HCEC 1CT (cell line): ENCODE measurements around the gene IKZF5.

Experiments
- DNase-seq: peaks from one replicate; pipeline ENCODE4 v3.0.0-alpha.2; 2017

The IKZF5 gene

DNA sequence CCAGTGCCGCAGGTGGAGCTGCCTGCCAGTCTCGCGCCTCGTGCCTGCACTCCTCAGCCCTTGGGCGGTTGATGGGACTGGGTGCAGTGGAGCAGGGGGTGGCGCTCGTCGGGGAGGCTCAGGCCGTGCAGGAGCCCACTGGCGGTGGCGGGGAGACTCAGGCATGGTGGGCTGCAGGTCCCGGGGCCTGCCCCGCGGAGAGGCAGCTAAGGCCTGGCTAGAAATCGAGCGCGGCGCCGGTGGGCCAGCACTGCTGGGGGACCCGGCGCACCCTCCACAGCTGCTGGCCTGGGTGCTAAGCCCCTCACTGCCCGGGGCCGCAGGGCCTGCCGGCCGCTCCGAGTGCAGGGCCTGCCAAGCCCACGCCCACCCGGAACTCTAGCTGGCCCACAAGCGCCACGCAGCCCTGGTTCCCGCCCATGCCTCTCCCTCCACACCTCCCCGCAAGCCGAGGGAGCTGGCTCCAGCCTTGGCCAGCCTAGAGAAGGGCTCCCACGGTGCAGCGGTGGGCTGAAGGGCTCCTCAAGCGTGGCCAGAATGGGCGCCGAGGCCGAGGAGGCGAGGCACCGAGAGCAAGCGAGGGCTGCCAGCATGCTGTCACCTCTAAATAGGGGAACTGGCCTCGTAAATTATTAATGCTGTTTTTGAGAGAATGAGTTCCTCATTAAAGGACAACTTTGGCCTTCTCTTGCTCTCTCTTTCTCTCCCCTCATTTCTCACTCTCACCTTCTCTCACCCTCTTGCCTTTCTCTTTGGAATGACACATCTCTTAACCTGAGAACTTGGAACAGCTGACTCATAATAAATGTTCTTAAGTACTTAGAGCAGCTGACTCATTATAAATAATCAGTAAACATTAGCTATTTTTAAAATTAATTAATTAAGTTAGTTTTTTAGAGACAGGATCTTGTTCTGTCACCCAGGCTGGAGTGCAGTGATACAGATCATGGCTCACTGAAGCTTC lies 5.1 kb upstream of the IKZF5 start:
- no peak for DNase-seq

DNA sequence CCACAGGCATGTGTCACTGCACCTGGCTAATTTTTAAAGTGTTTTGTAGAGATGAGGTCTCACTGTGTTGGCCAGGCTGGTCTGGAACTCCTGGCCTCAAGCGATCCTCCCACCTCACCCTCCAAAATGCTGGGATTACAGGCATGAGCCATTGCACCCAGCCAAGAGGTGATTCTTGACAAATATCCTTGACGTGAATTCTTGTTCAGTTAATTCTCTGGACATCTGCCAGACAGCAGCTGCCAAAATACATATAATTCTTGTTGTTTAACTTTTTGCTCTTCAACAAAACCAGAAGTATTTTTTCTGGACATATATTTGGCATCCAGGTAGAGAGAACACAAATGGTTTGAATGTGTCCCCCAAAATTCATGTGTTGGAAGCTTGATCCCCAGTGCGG lies 3.4 kb upstream of the IKZF5 start:
- no peak for DNase-seq

DNA sequence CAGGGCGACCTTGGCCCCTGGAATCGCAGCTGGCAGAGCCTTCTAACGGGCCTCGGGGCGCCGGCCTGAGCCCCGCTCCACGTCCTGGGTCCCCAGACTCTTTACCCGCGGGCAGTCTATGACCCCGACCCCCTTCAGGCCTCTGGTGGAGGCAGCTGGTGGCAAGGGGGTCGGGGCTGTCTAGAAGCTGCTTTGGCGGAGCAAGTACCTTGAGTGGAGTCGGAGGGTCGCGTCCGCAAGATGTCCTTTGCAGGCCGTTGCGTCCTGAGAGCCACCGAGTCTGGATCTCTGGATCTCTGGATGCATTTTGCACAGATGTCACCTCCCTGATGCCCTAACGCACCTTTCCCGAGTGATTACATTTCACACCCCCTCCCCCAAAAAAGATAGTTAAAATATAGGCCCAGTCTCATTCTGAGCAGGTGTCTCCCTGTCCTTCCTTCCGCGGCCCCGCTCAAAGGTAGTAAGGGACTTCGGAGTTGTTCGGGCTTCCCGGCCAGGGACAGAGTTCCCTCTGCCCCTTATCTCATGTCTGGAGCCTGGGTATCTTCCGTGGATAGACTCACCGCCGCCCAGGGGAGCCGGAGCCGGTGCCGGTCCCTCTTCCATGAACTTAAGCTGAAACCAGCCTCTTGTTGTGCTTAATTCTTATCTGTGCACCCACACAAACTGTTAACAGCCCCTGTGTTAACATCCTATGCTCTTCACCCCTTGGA lies 668 bp upstream of the IKZF5 start:
- no peak for DNase-seq

GRCh38 chr10:123007558-123008354 lies 839 bp downstream of the IKZF5 start:
- DNase-seq: peak; percentile 54

GRCh38 chr10:123004298-123004697 lies 4.3 kb downstream of the IKZF5 start:
- DNase-seq: no peak

DNA sequence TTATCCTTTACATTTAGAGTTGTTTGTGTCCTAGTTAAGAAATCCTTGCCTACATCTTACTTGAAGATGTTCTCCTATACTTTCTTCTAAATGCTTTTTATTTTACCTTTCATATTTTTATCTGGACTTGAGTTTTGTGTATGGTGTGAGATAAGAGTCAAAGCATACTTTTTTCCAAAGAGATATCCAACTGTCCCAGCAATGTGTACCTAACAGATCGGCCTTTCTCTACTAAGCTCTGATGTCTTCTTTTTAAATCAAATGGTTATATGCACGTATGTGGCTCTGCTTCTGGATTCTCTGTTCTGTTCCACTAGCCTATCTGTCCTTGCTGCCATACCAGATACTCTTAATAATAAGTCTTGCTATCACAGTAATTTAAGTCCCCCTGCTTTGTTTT lies 7.2 kb downstream of the IKZF5 start:
- no peak for DNase-seq

- no peak for DNase-seq
Measured at GRCh38 chr10:123000155-123000554, 8.4 kb downstream of the IKZF5 start.

DNA sequence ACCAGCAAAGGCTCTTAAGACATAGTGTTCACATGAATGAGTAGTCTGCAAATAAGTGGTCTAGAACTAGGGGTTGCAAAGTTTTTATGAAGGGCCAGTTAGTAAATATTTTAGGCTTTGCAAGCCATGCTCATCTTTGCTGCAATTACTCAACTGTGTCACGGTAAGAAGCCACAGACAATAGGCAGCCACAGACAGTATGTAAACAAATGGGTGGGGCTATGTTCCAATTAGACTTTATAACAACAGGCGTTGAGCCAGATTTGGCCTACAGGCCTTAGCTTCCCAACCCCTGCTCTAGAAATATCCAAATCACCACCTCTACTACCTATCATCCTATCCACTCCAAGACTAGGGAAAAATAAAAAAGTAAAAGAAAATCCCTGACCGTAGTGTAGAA lies 9.2 kb downstream of the IKZF5 start:
- DNase-seq: no peak

GRCh38 chr10:122998934-122999333 lies 9.7 kb downstream of the IKZF5 start:
- no peak for DNase-seq

DNA sequence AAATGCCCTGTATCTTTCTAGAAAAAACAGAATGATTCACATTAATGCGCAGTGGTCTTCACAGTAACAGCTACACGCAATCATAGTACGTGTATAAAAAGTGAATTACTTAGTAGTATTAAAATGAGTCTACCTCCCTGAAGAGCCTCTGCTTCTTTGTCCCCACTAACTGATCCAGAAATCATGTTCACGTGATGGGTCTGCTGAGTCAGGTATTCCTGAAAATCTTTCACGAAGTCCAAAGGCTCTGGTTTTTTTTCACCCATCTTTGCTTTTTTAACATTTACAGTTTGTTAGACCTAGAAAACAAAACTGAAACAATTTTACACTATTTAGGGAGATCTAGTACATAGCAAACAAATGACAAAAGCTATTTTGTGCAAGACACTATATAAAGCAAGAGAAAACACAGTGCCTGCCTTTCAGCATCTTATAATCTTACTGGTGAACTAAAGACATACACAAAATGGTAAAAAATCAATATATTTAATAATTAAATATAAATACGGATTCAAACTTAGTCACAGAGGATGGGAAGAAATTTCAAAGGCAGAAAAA lies 10.2 kb downstream of the IKZF5 start:
- DNase-seq: no peak

DNA sequence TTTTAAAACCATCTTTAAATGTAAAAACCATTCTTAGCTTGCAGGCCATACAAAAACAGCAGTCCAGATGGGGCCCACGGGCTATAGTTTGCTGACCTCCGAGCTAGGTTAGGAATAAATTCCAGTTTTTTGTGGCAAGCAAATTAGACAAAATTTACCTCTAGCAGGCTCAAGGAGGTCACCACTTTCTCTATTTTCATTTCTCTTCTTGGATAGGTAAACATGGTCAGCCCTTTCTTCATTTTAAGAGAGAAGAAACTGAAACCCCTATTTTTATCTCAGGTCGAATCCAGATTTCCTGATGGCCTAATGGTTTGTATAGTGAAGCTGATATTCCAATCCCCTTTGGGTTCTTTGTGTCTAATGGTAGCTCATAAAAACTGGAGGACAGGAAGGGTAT lies 10.7 kb downstream of the IKZF5 start:
- no peak for DNase-seq

DNA sequence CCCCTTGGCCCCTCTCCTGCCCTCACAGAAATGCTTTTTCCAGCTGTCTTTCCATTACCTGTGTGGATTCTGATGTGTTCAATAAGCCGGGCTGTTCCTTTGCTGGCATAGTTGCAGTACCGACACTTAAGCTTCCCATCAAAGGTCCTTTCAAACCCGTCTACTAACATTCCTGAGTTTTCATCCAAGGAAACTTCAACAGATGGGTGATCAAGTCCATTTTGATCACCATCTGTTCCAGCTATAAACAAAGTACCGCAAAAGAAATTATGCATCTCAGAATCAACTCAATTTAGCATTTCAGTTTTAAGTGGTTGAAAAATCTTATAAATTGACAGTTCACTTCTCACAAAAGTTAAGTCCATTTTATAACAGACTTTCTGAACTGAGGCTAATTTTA lies 12.7 kb downstream of the IKZF5 start:
- no peak for DNase-seq

DNA sequence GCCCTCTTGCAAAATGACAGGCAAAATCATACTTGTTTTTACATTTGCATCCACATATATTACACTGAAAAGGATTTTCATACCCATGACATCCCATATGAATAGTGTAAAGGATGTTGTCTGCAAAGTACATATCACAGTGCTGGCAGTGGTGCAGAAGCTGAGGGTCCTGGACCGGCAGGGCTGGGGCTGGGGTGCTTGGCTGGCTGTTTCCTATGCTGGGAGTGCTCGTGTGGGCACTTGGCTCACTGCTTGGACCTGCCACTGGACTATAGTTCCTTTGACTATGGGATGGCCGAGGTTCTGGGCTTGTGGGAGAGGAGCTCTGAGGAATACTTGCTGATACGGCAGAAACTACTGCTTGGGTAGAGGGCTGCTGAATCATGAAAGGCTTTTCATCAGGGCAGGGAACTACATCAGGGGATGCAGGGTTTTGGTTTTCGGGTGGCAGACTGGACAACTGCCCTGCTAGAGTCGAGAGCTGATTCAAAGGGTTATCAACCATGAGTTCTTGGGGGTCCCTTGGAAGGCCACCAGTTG lies 14.7 kb downstream of the IKZF5 start:
- DNase-seq: no peak

GRCh38 chr10:122992031-122992585 lies 16.5 kb downstream of the IKZF5 start:
- no peak for DNase-seq

GRCh38 chr10:122990278-122990677 lies 18.3 kb downstream of the IKZF5 start:
- DNase-seq: peak; percentile 47

GRCh38 chr10:122988501-122988900 lies 20.1 kb downstream of the IKZF5 start:
- no peak for DNase-seq

- no peak for DNase-seq
Measured at GRCh38 chr10:122986335-122986734, 22.3 kb downstream of the IKZF5 start.

GRCh38 chr10:122984708-122985107 lies 23.9 kb downstream of the IKZF5 start:
- DNase-seq: no peak

DNA sequence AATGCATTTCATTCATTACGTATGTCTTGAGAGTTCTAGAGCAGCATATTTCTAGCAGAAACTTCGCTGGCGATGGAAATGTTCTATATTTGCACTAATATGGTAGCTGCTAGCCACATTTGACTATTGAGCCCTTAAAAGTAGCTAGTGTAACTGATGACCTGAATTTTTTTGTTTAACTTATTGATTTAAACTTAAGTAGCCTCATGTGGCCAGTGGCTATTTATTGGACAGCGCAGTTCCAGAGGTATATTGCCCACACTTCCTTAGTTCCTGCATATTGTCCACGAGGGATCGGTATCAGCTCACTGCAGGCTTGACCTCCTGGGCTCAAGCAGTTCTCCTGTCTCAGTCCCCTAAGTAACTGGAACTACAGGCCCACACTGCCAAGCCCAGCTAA lies 24.7 kb downstream of the IKZF5 start:
- DNase-seq: no peak

DNA sequence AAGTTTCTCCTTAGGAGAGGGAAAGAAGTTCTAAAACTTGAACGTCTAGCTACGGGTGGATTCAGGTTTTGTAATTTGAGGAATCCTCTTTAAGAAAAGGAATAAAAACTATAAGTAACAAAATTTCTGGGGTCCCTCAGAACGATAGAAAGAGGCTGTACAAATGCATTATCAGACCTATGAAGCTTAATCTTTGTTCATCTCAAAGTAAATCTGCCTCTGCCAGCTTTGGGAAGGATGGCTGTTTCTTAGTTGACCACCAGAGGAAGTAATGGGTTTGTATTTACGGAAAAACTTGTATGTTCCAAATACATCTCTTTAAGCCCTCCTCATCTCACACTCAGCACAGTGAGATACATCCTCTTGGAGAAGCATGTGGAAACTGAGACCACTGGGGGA lies 27.5 kb downstream of the IKZF5 start:
- peak; percentile 65 for DNase-seq

DNA sequence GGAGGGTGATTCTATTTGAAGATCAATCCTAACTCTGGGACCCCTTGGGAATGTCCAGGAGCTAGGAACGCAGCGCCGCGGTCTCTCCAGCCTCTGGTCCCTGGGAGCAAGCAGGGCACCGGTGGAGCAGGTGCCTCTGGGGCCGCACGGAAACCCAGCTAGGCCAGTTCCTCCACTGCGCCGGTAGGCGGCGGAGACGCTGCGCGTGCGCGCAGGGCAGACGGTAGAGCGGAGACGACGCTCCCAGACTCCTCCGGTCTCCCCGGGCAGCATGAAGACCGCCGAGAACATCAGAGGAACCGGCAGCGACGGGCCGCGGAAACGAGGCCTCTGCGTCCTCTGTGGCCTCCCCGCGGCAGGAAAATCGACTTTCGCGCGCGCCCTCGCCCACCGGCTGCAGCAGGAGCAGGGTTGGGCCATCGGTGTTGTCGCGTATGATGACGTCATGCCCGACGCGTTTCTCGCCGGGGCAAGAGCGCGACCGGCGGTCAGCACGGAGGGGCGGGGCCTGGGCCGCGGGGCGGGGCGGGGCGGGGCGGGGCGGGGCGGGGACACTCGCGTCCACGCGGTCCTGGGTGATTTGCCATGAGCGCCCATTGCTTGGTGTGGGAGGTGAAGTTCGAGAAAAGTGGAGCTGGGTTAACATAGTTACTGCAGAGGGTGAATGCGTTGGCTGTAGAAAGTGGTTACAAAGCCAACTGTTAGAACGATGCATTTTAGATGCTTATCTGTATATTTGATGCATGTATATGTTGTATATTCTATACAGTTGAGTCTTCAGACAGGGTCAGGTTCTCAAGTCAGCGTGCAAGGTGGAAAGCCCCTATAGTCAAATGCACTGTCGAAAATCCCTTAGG lies 28.2 kb downstream of the IKZF5 start, which contains the start of gene PSTK:
Gene PSTK (plus strand): TSS at position 193 of the 857 bp plus-strand sequence. CDS start 79 bp downstream, at position 272.
- DNase-seq: peak; percentile 88
